Activated CD4-positive, alpha-beta T cell treated with anti-CD3 and anti-CD28 coated beads, Interleukin-2, Interleukin-6, amounts not matched to agents 100 ng/mL and 50 ng/mL, durations not matched to agents 16 hours and 8 hours (primary cell): Measurements from ENCODE around the gene IFT88.

ENCODE experiments used
- DNase-seq: peaks from one replicate; pipeline ENCODE4 v3.0.0-alpha.2; 2020

Gene IFT88

GRCh38 chr13:20717581-20718542 is 150.9 kb downstream of the IFT88 start:
- no peak for DNase-seq

GRCh38 chr13:20718958-20719566 is 152.1 kb downstream of the IFT88 start:
- no peak for DNase-seq

GRCh38 chr13:20719783-20720182 is 152.8 kb downstream of the IFT88 start:
- DNase-seq, result no peak

- DNase-seq, result no peak
These were observed 153.5 kb downstream of the IFT88 start for GRCh38 chr13:20720499-20720898.

GRCh38 chr13:20721058-20721453 is 154.1 kb downstream of the IFT88 start:
- no peak for DNase-seq

GRCh38 chr13:20721454-20722357 is 154.7 kb downstream of the IFT88 start:
- DNase-seq, result no peak

- DNase-seq, result no peak
These were observed 160.9 kb downstream of the IFT88 start for GRCh38 chr13:20727856-20728255.

- no peak for DNase-seq
These were observed 161.8 kb downstream of the IFT88 start for GRCh38 chr13:20728579-20729311.

GRCh38 chr13:20729633-20730585 is 163.0 kb downstream of the IFT88 start:
- DNase-seq, result no peak

- DNase-seq, result no peak
These were observed 171.7 kb downstream of the IFT88 start for GRCh38 chr13:20738616-20739015.

GRCh38 chr13:20740021-20740420 is 173.1 kb downstream of the IFT88 start:
- DNase-seq, result no peak
